Measurements from ENCODE around the gene CAMTA1.

Gene CAMTA1

DNA sequence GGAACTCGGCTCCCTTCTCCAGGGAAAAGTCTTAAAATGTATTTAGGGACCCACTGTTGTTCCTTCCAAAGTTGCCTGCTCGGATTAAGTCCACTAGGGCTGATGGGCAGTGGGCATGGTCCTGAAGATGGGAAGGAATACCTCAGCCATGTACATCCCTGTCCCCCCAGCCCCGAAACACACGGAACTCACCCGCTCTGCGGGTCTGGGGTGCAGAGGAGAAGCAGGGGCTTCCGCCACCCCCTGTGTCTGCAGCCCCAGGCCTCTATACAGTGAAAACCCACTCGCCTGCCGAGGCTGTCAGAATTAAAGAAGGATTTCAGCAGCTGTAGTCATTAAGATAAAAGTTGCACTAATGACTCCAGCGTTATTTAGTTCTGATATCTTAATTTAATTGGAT is 773.2 kb downstream of the CAMTA1 start:
- DNase-seq (ENCODE audit: low spot score) = no peak

DNA sequence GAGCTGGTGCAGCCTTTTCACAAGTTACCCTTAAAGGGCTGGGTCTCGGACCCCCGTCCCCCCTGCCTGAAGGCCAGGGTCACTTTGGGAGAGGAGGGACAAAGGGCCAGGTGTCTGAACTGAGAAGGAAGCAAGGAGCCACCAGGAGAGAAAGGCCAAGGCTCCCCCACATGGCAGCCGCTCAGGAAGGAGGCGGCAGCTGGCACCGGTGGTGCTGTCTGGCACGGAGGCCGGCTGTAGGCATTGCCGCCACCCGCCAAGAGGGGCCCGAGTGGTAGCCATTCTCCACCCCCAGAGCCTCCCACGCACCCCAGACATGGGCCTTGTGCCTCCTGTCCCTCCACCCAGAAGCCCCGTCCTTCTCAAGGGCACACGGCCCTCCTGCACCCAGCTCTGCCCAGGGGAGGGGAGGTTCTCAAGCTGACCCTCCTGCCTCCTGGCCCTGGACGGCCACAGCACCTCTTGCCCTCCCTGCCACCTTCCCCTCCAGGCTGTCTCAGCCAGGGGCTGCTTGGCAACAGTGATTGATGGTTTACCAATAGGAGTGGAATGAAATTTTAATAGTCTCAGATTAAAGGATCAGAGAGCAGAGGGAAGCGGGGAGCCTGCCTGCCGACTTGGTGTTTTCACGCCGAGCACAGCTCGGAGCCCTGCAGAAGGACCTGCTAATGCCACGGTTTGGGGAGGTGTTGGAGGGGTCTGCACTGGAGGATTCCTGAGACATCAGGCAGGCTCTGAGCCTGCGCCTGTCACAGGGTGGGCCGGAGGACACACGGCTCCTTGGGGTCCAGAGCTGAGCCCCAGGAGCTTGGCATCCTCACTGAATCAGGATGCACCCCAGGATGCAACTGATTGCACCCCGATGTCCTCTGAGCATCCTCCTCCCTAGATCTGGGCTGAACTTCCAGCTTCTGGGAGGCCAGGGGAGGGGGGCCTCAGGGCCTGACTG is 773.9 kb downstream of the CAMTA1 start:
- DNase-seq (ENCODE audit: low spot score) = no peak

DNA sequence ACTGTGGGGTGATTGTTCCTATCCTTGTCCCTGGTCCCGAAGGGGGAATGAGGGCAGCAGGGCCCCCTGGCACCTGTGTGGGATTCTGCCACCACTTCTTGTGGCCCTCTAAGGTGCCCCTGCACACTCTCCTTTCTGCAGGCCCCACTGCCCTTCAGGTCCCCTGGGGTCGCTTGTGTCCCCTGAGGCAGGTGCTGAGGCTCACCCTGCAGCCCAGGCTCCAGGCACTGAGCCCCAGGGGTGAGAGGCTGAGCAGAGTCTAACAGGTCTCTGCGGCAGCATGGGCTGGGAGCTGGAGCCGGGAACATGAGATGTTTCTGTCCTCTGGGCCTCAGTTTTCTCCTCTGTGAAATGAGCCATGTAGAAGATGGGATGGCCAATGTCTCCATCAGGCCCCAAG is 774.9 kb downstream of the CAMTA1 start:
- no peak for DNase-seq (ENCODE audit: low spot score)

DNA sequence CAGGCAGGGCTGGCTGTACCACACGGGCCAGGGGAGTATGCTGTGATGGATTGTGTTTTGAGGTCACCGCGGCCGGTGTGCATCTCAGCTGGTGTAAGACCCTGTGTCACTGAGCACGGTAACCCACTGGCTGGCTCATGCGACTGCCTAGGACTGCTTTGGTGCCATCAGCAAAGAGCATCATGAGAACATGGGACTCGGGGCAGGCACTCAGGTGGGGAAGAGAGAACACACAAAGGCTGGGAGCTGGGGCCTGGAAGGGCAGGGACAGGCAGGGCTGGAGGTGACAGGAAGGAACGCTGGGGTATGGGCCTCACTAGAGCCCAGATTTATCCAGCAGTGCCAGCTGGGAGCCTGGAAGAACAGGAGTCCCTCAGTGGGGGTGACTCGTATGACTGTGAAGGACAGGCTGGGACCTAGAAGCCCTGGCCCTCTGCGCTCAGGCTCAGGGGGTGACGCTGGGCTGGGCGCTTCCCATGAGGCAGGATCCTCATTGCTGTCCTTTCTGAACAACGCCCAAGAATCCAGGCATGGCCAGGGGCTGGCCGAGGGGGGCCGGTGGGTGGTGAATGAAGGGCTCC is 775.4 kb downstream of the CAMTA1 start:
- no peak for DNase-seq (ENCODE audit: low spot score)

DNA sequence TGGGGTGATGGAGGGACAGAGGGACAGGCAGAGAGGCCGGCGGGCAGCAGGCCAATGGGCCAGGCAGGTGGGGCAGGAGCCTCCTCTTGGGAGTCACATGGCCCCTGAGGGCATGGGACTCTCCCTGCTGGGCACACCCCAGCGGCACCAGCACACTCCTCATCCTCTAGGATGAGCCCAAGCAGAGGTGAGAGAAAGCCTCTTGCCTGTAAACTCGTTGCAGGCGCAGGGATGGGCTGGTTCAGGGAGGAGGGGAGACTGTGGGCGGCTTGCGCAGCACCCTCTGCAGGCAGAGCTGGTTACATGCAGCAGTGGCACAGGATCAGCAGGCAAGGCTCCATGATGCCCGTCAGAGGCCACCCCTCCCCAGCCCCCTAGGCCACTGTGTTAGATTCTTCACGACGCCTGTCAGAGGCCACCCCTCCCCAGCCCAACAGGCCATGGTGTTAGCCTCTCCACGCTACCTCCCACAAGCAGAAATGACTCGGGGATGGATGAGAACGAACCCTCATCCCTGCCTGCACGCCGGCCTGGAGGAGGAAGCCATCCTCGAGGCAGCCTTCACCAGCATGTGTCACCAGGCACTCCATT is 776.2 kb downstream of the CAMTA1 start:
- DNase-seq (ENCODE audit: low spot score) = no peak

DNA sequence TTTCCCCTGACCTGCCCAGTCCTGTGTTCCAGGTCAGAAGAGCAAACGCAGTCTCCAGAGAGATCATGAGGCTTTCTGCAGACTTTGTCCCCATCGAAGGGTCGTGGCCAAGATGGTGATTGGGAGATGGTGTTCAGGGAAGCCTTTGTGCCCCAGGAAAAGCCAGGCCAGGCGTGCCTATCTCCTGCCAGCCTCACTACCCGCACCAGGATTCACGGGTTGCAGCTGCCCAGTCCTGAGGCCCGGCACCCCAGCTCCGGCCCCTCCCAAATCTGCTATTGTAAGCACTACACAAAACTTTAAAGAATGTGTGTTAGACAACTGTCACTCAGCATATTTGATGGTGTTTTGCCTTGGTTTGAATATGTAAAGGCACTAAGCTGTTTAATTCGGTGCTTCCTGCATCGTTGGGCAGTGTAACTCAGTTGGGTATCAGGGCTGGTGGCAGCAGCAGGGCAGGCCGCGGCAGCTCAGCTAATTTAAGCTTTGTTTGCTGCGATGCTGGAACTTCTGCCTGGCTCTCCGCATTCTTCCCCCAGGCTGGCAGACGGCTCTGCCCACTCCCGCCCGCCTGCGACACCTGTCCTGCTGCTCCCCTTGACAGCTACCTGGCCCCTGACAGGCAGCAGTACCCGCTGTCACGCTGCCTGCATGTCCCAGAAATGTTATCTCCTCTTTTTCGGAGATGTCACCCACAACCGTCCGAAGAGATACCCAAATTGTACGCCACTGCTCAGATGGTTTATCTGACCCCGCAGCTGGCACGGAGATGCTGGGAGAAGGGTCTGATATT is 776.9 kb downstream of the CAMTA1 start:
- DNase-seq (ENCODE audit: low spot score) = no peak

DNA sequence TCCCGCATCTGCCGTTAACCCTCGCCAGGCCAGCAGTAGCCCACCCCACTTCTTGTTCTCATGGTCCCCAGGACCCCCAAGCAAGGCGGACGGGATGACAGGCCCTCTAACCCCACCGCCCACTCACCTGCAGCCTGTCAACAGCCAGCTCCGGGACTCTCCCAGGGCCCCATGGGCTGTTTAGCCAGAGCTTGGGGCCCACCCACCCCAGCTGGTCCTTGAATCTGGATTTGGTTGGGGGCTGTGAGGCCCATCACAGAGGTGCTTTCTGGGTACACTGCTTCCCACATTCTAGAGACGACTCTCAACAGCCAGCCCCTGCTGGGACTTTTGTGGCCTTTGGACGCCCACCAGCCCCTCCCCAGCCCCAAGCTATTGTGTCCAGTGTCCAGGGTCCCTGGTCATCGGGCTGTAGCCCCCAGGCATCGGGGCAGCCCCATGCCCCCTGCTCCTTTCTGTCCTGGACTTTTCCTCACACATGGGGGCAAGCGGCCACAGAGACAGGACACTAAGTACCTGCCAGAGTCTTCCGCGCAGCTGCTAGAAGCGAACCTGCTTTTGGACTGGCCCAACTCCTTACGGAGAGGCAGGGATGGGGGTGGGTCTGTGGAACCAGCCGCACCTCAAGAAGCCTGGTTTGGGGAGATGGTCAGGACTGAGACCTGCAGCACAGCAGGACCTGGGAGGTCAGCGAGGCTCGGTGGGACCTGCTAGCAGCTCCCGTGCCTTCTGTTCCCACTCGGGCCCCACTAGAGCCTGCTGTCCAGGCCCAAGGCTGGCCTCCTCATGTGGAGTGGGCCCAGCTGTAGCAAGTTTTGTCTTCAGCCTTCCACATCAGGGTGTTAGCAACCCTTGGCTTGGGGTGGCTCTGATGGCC is 777.7 kb downstream of the CAMTA1 start:
- DNase-seq (ENCODE audit: low spot score) = no peak

DNA sequence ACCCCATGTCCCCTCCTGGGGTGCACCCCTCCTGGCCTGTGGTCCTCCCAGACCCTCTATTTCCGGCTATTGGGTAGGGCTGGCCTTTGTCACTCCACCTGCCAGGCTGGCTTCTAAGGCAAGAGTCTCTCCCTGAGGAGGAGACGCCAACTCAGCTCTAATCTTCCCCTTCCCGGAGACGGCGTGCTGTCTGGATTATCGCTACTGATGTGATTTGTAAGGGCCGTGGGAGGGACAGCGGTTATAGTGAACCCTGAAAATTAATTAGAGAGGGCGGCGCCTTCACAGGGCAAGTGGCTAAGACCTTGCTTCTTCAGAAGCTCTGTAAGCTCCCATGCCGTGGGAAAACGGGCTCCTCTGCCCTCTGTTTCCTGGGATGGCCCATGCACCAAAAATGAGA is 778.9 kb downstream of the CAMTA1 start:
- DNase-seq (ENCODE audit: low spot score) = no peak

DNA sequence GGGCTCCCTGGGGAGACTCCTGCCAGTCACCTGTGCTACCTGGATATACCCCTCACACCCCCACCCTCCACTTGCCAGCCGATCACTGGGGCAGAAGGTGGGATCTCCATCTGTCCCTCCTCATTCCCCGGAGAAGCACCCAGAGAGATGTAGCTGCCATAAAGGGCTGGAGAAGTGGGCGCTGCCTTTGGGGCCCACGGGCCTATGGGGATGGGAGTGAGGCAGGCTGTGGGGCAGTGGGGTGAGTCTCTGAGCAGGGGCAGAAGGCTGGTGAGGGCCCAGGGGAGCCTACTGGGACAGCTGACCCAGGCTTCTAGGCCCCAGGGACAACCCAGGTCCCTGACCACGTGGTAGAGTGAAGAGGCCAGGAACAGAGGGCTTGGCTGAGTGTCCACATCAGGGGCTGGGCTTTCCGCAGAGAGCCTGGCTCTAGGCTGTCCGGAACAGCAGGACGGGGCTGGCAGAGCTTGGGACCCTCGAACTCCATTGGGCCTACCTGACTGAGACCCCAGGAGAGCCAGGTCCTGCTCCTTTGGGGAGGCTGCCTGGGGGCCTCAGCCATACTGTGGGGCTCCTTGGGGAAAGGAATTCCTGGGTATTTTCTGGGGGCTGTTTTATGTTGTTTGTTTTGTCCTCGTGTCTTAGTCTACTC is 780.0 kb downstream of the CAMTA1 start:
- DNase-seq (ENCODE audit: low spot score) = no peak

DNA sequence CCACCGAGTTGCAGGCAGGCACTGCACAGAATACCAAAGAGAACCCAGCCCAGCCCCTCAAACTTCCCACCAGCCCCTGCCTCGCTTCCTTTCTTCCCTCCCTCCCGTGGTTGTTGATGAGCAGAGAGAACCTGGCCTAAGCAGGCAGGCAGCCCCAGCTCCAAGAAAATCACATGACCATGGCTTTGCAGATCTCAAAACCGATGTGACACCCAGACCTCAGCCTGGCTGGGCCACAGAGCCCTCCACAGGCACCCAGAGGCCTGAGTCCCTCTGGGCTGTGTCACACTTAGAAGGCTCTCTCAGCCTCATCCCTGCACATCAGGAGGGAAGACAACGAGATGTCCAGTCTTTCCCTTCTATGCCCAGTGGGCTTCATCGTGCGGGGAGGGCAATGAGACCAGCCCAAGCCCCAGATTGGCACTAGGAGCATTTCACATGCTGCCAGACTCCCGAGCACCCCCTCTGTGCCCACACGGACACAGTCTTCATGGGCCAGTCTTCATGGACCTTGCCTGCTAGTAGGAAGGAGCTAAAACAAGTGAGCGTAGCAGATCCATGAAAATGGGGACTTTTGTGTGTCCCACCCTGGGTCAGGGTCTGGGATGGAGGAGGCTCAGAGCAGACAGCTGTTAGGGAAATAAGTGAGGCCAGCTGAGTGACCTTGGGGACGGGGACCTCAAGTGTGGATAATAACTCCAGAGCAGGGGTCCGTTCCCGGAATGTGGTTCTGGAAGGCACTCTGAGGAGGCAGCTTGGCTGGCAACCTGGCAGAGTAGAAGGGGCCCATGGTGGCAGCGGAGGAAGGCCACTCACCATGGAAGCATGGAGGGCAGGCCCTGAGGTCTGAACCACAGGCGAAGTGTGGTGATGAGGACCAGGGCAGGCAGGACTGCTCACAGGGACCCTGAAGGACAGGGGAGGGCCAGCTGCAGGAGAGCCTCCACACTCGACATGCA is 781.4 kb downstream of the CAMTA1 start:
- no peak for DNase-seq (ENCODE audit: low spot score)

DNA sequence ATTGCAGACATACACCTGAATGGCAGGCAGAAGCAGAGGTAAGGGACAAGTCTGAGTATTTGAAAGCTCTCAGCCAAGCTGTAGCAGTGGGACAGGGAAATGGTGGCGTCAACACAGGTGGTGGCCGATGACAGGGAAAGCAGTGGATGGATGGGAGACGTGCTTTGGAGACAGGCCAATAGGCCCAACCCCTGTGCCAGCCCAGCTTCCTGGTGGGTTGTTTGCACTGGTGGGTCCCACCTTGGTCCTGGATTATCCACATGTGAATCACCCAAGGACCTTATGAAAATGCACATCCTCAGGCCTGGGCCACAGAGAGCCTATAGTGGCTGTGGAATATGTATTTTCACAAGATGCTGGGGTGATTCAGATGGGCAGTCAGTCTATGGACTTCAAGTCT is 782.1 kb downstream of the CAMTA1 start:
- DNase-seq (ENCODE audit: low spot score) = no peak

DNA sequence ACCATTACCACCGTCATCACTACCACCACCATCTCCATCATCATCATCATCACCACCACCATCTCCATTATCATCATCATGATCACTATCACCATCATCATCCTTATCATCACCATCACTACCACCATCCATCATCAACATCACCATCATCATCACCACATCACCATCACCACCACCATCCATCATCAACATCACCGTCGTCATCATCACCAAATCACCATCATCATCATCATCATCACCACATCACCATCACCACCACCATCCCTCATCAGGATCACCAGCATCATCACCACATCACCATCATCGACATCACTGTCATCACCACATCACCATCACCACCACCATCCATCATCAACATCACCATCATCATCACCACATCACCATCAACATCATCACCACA is 782.8 kb downstream of the CAMTA1 start:
- DNase-seq (ENCODE audit: low spot score) = no peak

DNA sequence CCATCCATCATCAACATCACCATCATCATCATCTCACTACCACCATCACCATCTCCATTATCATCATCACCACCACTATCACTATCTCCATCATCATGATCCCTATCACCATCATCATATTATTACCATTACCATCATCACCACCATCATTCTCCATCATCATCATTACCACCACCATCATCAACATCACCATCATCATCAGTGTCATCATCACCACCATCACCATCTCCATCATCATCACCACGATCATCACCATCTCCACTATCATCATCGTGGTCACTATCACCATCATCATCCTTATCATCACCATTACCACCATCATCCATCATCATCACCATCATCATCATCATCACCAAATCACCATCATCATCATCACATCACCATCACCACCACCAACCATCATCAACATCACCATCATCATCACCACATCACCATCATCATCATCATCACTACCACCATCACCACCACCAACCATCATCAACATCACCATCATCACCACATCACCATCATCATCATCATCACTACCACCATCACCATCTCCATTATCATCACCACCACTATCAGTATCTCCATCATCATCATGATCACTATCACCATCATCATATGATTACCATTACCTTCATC is 783.8 kb downstream of the CAMTA1 start:
- no peak for DNase-seq (ENCODE audit: low spot score)

DNA sequence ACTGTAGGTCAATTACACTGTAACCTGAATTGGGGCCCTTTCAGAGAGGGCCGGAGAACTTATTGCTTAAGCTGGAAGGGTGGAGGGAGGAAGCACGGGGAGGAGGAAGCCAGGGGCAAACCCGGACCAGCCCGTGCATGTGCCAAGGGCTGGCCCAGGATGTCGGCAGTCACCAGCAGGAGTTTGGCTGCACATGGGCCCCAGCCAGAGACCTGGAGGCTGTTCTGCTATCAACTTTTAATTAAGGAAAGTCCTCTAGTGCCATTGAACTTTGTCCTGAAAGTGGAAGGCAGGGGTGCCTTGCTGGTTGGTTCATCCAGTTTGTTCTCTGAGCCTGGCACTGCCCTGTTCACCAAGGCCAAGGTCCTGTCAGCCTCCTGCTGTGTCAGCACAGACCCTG is 785.1 kb downstream of the CAMTA1 start:
- no peak for DNase-seq (ENCODE audit: low spot score)

DNA sequence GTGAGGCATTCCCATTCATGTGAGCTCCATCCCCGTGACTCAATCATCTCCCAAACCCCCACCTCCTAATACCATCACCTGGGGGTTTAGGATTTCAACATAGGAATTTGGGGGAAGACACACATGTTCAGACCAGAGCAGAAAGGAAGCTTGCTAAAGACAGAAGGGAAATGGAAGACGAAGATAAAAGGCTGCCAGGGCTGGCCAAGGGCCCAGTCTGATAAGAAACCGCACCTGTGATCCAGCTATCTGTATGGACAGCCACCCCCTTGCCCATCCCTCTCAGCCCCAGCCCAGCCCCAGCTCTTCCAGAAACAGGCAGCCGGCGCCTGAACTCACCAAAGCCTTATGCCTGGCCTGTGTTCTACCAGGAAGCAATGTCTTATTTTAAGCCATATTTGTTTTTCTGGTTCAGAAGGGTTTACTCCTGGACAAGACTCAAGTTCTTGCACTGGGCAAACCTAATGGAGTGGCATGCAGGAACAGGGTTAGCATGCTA is 787.4 kb downstream of the CAMTA1 start:
- no peak for DNase-seq (ENCODE audit: low spot score)

DNA sequence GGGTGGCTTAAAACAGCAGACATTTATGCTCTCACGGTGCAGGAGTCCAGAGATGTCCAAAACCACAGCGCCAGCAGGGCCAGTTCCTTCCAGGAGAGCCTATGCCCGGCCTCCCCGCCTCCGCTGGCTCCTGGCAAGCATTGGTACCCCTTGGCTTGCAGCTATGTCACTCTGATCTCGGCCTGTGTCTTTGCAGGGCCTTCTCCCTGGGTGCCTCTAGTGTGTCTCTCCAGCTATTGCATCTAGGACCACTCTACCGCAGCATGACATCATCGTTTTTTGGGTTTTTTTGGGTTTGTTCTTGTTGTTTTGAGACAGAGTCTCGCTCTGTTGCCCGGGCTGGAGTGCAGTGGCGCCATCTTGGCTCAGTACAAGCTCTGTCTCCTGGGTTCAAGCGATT is 788.2 kb downstream of the CAMTA1 start:
- DNase-seq (ENCODE audit: low spot score) = no peak

DNA sequence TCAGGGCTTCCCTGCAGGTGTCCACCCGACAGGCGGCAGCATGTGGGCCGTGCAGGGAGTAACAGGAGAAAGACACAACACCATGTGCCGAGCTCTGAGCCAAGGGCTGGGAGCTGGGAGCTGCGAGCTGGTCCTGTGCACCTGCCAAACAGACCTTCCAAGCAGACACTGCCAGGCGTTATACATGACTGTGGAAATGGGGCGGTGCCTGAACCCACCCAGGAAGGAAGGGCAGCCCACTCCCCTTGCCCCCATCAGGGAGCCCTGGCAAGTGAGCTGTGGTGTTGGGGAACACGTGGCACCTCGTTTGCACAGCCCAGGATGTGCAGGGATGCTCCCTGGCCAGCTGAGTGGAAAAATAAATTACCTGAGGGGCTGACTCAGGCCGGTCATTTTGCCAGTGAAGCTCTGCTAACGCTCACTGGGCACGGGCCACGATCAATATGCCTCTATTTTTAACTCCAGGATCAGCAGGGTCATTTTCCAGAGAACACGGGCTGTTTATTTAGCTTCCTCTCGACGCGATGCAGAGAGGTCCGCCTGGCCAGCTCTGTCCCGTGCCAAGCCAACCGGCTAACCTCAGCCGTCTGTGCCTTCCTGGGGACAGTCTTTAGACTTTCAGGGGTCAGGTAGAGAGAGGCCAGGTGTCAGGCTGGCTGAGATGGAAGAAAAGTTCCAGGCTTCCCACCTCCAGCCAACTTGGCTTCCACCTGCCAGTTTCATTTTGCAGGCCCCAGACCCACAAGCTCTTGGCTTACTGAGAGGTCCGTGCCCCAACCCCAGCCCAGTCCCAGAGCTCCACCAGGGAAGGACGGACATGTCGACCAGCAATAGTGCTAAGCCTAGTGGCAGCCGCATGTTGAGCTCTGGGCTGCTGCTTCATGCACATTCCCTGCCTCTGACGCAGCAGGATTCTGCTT is 789.1 kb downstream of the CAMTA1 start:
- peak; percentile 42 for DNase-seq (ENCODE audit: low spot score)

DNA sequence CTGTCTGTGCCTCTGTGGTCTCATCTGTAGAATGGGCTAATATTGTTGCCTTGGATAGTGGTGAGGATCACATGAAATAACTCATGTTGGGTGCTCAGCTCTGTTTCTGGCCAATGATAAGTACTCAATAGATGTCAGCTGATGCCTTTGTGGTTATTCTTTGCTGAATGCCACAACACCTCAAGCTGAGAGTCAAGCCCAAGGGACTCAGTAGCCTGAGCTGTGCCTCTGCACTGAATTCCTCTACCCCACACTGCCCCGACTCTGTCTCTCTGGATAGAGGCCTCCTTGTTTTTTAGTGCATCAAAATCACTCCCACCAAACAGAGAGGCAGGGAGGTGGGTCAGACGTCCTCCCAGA is 789.8 kb downstream of the CAMTA1 start:
- DNase-seq (ENCODE audit: low spot score) = no peak

All from HuH-7.5 (cell line).